ENCODE results near the gene ATP11A. TPM values are rescaled to one million over a fixed set of nuclear protein-coding genes. Genes with fewer than 3 reads are reported as not detected.

Gene ATP11A
- total RNA-seq, 2 experiments from 2014 or later = 28.8 to 30.2 TPM

GRCh38 chr13:112844411-112844810 is 154.6 kb downstream of the ATP11A start:
- ATAC-seq = no peak
- H3K4me3 Mint-ChIP-seq = no peak overlapping the region
- H3K27ac Mint-ChIP-seq = no peak overlapping the region
- TF ChIP-seq CTCF (IDR thresholded peaks at IDR 0.05) = no peak
- H3K27me3 Mint-ChIP-seq = no peaks in the 10 kb centered on the region
- peaks cover 13% of the 10 kb centered on the region for H3K36me3 Mint-ChIP-seq (ENCODE audit: low read depth)
- ChIA-PET POLR2A (interaction anchor here (0.6 kb wide), 1 partner anchor 157 kb away, joined by 3 read pairs; no protein-coding TSS in a partner anchor), CTCF (no interaction called here)
- no peak for DNase-seq
- H3K9me3 Mint-ChIP-seq = no peaks in the 10 kb centered on the region
- peaks cover 5% of the 10 kb centered on the region for H3K4me1 Mint-ChIP-seq (ENCODE audit: low read depth)
- intact Hi-C loops (cut with micrococcal nuclease) = no loop called here

GRCh38 chr13:112844879-112845278 is 155.0 kb downstream of the ATP11A start:
- ChIA-PET POLR2A (no interaction called here), CTCF (no interaction called here)
- Mint-ChIP-seq H3K4me1 (ENCODE audit: low read depth) (peaks cover 5% of the 10 kb centered on the region), H3K27me3 (no peaks in the 10 kb centered on the region), H3K9me3 (no peaks in the 10 kb centered on the region), H3K27ac (no peak overlapping the region), H3K36me3 (ENCODE audit: low read depth) (peaks cover 12% of the 10 kb centered on the region), H3K4me3 (no peak overlapping the region)
- DNase-seq (no peak), ATAC-seq (no peak)
- no peak for TF ChIP-seq CTCF (IDR thresholded peaks at IDR 0.05)
- intact Hi-C loops (cut with micrococcal nuclease) = no loop called here

GRCh38 chr13:112845511-112846144 is 155.8 kb downstream of the ATP11A start:
- no peak for TF ChIP-seq CTCF (IDR thresholded peaks at IDR 0.05)
- intact Hi-C loops (cut with micrococcal nuclease) = no loop called here
- no peaks in the 10 kb centered on the region for H3K9me3 Mint-ChIP-seq
- H3K4me1 Mint-ChIP-seq (ENCODE audit: low read depth) = peaks cover 5% of the 10 kb centered on the region
- DNase-seq = no peak
- no peak overlapping the region for H3K4me3 Mint-ChIP-seq
- no peak overlapping the region for H3K27ac Mint-ChIP-seq
- CTCF ChIA-PET = no interaction called here
- H3K27me3 Mint-ChIP-seq = no peaks in the 10 kb centered on the region
- POLR2A ChIA-PET = no interaction called here
- H3K36me3 Mint-ChIP-seq (ENCODE audit: low read depth) = peaks cover 9% of the 10 kb centered on the region
- no peak for ATAC-seq

- CTCF ChIA-PET = interaction anchor here (1.0 kb wide), 1 partner anchor 54 kb away, joined by 3 read pairs; no protein-coding TSS in a partner anchor
Measured at GRCh38 chr13:112846411-112847115, 156.7 kb downstream of the ATP11A start.

More at GRCh38 chr13:112846411-112847115, 156.7 kb downstream of the ATP11A start:
- no peak for TF ChIP-seq CTCF (IDR thresholded peaks at IDR 0.05)
- Mint-ChIP-seq H3K27me3 (no peaks in the 10 kb centered on the region), H3K27ac (no peak overlapping the region), H3K4me3 (no peak overlapping the region), H3K9me3 (no peaks in the 10 kb centered on the region), H3K36me3 (ENCODE audit: low read depth) (peaks cover 9% of the 10 kb centered on the region), H3K4me1 (ENCODE audit: low read depth) (peaks cover 5% of the 10 kb centered on the region)
- intact Hi-C loops (cut with micrococcal nuclease) = no loop called here
- ATAC-seq (no peak), DNase-seq (no peak)
- POLR2A ChIA-PET = no interaction called here
